ENCODE results near the gene DBR1.

DNA sequence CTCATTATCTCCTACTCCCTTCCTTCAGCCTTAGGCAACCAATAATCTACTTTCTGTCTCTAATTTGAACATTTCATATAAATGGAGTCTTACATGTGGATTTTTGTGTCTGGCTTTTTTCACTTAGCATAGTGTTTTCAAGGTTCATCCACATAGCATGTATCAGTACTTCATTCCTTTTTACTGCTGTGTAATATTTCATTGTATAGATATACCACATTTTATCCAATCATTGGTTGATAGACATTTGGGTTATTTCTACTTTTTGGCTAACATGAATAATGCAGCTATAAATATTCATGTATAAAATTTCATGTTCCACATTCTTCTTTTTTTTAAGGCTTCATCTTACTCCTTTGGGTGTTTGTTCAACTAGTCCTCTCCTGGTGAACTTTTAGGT is 20.2 kb downstream of the DBR1 start:
- TF ChIP-seq EP300 (IDR thresholded peaks at IDR 0.05) (no peak), POLR2A (IDR thresholded peaks at IDR 0.05) (no peak)
